Ascending aorta (tissue), 2 donors: Measurements from ENCODE around the gene BCAT1. TPM values are rescaled to one million over a fixed set of nuclear protein-coding genes. Genes with fewer than 3 reads are reported as not detected.
"Not testable (repeated sequence)": the region's sequence is repeated elsewhere in the genome, so short reads cannot be mapped to it uniquely, and the experiment has no call there.

Source experiments
- DNase-seq, 2 donors: peaks; one replicate each; pipeline ENCODE4 v3.0.0-alpha.2; 2019; ENCODE audit warnings: low spot score in 2 of 2
- H3K27ac ChIP-seq, 2 donors: fragments of 200-600 bp; sonication (generic); one replicate each; pipeline ENCODE4 v1.5.1; 2016 to 2017; ENCODE audit warnings: mild to moderate bottlenecking in 1 of 2
- H3K27me3 ChIP-seq: fragments of 200-600 bp; sonication (generic); one replicate; pipeline ENCODE4 v1.5.1; 2017
- H3K36me3 ChIP-seq, 2 donors: fragments of 200-600 bp; sonication (generic); one replicate each; pipeline ENCODE4 v1.5.1; 2016
- H3K4me1 ChIP-seq, 2 donors: fragments of 200-600 bp; sonication (generic); one replicate each; pipeline ENCODE4 v1.5.1; 2016 to 2017; ENCODE audit warnings: mild to moderate bottlenecking in 1 of 2
- H3K4me3 ChIP-seq, 2 donors: fragments of 200-600 bp; sonication (generic); one replicate each; pipeline ENCODE4 v1.5.1; 2016 to 2017; ENCODE audit warnings: mild to moderate bottlenecking in 1 of 2
- H3K9me3 ChIP-seq, 2 donors: fragments of 200-600 bp; sonication (generic); one replicate each; pipeline ENCODE4 v1.5.1; 2016
- CTCF ChIP-seq, 3 experiments: fragments of 200-600 bp in 2 of 3; fragments of 450-650 bp in 1 of 3; sonication (generic) in 2 of 3; IDR thresholded peaks; one replicate each; pipeline ENCODE4 v1.5.1; 2016 to 2019; ENCODE audit warnings: antibody characterized with exemption in 3 of 3, mild to moderate bottlenecking in 1 of 3, moderate library complexity in 1 of 3
- intact Hi-C: fragments of 100-400 bp; cut with DNase I; formaldehyde crosslinking; loops from one replicate; pipeline ENCODE4 v1.15.1; 2023
- total RNA-seq: library from RNA; depleted of rRNA; stranded (reverse); fragments of >200 nt; gene quantifications from one replicate; pipeline ENCODE4 v1.1.0, GENCODE V29; 2016

The BCAT1 gene
- total RNA-seq, 1 donor from 2014 or later, result 16.5 TPM

GRCh38 chr12:24972078-24972477, 23.2 kb upstream of the BCAT1 start:
- Histone ChIP-seq H3K4me1 (no peaks in the 10 kb centered on the region), H3K36me3 (no peaks in the 10 kb centered on the region), H3K27me3 (no peaks in the 10 kb centered on the region), H3K4me3 (no peak overlapping the region), H3K27ac (no peak overlapping the region), H3K9me3 (no peaks in the 10 kb centered on the region)
- intact Hi-C loops, result no loop called here
- DNase-seq, result no peak
- no peak for TF ChIP-seq CTCF (IDR thresholded peaks at IDR 0.05)

GRCh38 chr12:24970177-24970576, 21.3 kb upstream of the BCAT1 start:
- TF ChIP-seq CTCF (IDR thresholded peaks at IDR 0.05), result no peak
- no peak overlapping the region for H3K4me3 ChIP-seq
- no peaks in the 10 kb centered on the region for H3K27me3 ChIP-seq
- peaks cover 0 to 3% of the 10 kb centered on the region in 2 donors for H3K9me3 ChIP-seq
- H3K27ac ChIP-seq, result no peak overlapping the region
- intact Hi-C loops, result no loop called here
- no peaks in the 10 kb centered on the region for H3K4me1 ChIP-seq
- H3K36me3 ChIP-seq, result no peaks in the 10 kb centered on the region
- DNase-seq, result no peak

GRCh38 chr12:24966951-24967564, 18.2 kb upstream of the BCAT1 start:
- no peak for TF ChIP-seq CTCF (IDR thresholded peaks at IDR 0.05)
- no peak overlapping the region for H3K4me3 ChIP-seq
- intact Hi-C loops, result no loop called here

GRCh38 chr12:24964342-24964741, 15.4 kb upstream of the BCAT1 start:
- TF ChIP-seq CTCF (IDR thresholded peaks at IDR 0.05), result no peak
- Histone ChIP-seq H3K9me3 (peaks cover 0 to 13% of the 10 kb centered on the region in 2 donors), H3K4me3 (no peak overlapping the region), H3K36me3 (no peaks in the 10 kb centered on the region), H3K27me3 (no peaks in the 10 kb centered on the region), H3K27ac (no peak overlapping the region), H3K4me1 (no peaks in the 10 kb centered on the region)
- intact Hi-C loops, result no loop called here
- DNase-seq, result no peak

More at GRCh38 chr12:24966951-24967564, 18.2 kb upstream of the BCAT1 start:
- no peaks in the 10 kb centered on the region for H3K4me1 ChIP-seq
- DNase-seq, result no peak
- peaks cover 0 to 13% of the 10 kb centered on the region in 2 donors for H3K9me3 ChIP-seq
- H3K27me3 ChIP-seq, result no peaks in the 10 kb centered on the region
- no peaks in the 10 kb centered on the region for H3K36me3 ChIP-seq
- no peak overlapping the region for H3K27ac ChIP-seq

- DNase-seq, result no peak
- no peaks in the 10 kb centered on the region for H3K4me1 ChIP-seq
- peaks cover 0 to 12% of the 10 kb centered on the region in 2 donors for H3K9me3 ChIP-seq
- no peak overlapping the region for H3K4me3 ChIP-seq
- no peaks in the 10 kb centered on the region for H3K27me3 ChIP-seq
- H3K36me3 ChIP-seq, result no peaks in the 10 kb centered on the region
- intact Hi-C loops, result no loop called here
- no peak overlapping the region for H3K27ac ChIP-seq
- TF ChIP-seq CTCF (IDR thresholded peaks at IDR 0.05), result peak in 1 of 3 experiments; percentile 36
Measured at GRCh38 chr12:24960222-24960855, 11.4 kb upstream of the BCAT1 start.

GRCh38 chr12:24956351-24956750, 7.5 kb upstream of the BCAT1 start:
- H3K36me3 ChIP-seq, DNase-seq, H3K4me1 ChIP-seq, H3K9me3 ChIP-seq, H3K27ac ChIP-seq, intact Hi-C loops, H3K27me3 ChIP-seq, H3K4me3 ChIP-seq: not testable (repeated sequence)
